ENCODE data around the gene CDIP1.
"Not testable (repeated sequence)": the region's sequence is repeated elsewhere in the genome, so short reads cannot be mapped to it uniquely, and the experiment has no call there.

CDIP1 gene

DNA sequence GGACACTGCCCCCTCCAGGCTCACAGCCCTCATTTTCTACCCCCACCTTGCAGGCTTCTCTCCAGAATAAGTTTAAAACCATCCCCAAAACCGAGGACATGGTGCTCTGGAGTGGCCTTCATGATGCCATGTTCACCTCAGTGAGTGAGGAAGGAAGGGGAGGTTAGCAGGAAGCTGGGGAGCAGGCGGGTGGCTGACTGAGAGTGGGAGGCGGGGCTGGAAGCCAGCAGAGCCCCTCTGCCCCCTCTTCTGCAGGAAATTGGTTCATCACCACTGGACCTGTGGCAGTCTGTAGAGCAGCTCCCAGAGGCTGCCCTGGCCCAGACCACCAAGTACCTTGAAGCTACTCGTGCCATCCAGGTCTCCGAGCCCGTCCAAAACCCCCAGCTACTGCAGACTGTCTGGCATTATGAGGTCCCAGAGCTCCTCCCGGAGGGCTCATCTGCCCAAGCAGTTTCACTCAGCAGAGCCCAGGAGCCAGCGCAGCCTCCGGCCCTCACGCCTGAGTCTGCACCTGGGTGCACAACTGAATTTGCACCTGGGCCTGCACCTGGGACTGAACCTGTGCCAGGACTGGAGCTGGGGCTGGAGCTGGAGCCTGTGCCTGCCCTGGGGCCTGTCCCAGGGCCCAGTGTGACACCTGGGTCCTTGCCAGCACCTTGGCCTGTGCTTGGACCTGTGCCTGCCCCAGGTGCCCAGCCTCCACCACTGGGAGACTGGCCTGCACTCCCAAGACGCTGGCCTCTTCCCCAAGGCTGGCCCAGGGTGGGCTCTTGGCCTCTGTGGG, 36.5 kb upstream of the CDIP1 start:
- no peak for DNase-seq (ENCODE audit: low read depth)

DNA sequence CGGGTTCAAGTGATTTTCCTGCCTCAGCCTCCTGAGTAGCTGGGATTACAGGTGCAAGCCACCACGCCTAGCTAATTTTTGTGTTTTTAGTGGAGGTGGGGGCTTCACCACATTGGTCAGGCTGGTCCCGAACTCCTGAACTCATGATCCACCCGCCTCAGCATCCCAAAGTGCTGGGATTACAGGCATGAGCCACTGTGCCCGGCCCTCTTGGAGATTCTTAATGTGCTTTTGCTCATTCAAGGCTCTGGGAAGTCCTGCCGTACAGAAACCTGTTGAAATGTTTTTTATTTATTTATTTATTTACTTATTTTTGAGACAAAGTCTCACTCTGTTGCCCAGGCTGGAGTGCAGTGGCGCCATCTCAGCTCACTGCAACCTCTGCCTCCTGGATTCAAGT, 35.4 kb upstream of the CDIP1 start:
- not testable (repeated sequence) for DNase-seq (ENCODE audit: low read depth); H3K4me3 ChIP-seq (ENCODE audit: low read length)

More for the DNA sequence above, 36.5 kb upstream of the CDIP1 start:
- no peak overlapping the region for H3K4me3 ChIP-seq (ENCODE audit: low read length)
- TF ChIP-seq, protein P1, sequence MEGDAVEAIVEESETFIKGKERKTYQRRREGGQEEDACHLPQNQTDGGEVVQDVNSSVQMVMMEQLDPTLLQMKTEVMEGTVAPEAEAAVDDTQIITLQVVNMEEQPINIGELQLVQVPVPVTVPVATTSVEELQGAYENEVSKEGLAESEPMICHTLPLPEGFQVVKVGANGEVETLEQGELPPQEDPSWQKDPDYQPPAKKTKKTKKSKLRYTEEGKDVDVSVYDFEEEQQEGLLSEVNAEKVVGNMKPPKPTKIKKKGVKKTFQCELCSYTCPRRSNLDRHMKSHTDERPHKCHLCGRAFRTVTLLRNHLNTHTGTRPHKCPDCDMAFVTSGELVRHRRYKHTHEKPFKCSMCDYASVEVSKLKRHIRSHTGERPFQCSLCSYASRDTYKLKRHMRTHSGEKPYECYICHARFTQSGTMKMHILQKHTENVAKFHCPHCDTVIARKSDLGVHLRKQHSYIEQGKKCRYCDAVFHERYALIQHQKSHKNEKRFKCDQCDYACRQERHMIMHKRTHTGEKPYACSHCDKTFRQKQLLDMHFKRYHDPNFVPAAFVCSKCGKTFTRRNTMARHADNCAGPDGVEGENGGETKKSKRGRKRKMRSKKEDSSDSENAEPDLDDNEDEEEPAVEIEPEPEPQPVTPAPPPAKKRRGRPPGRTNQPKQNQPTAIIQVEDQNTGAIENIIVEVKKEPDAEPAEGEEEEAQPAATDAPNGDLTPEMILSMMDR (conservative IDR thresholded peaks at IDR 0.05; ENCODE audit: low read length), result no peak

- no peak overlapping the region for H3K4me3 ChIP-seq (ENCODE audit: low read length)
- DNase-seq (ENCODE audit: low read depth), result no peak
- TF ChIP-seq, protein P1 (conservative IDR thresholded peaks at IDR 0.05; ENCODE audit: low read length), result no peak
Measured at GRCh38 chr16:4572715-4573114, 34.1 kb upstream of the CDIP1 start.

DNA sequence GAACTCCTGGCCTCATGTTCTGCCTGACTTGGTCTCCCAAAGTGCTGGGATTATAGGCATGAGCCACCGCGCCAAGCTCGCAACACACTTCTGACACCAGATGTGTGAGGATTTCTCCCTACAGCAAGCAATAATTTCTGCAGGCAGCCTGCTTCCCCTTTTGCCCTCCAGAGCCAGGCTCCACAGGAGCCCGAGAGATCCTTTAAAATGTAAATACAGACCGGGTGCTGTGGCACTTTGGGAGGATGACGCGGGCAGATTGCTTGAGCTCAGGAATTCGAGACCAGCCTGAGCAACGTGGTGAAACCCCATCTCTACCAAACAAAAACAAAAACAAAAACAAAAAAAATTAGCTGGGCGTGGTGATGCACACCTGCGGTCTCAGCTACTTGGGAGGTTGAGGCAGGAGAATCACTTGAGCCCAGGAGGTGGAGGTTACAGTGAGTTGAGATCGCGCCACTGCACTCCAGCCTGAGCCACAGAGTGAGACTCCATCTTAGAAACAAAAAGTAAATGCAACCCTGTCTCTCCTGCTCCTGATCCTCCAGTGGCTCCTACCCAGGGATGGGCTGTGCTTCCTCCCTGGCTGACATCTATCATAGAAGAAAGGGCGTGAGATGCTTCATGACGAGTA, 32.2 kb upstream of the CDIP1 start:
- TF ChIP-seq, protein P1 (conservative IDR thresholded peaks at IDR 0.05; ENCODE audit: low read length), result no peak
- DNase-seq (ENCODE audit: low read depth), result no peak
- no peak overlapping the region for H3K4me3 ChIP-seq (ENCODE audit: low read length)

GRCh38 chr16:4570086-4570485, 31.5 kb upstream of the CDIP1 start:
- TF ChIP-seq, protein P1 (conservative IDR thresholded peaks at IDR 0.05; ENCODE audit: low read length), result no peak
- no peak overlapping the region for H3K4me3 ChIP-seq (ENCODE audit: low read length)
- DNase-seq (ENCODE audit: low read depth), result no peak

- H3K4me3 ChIP-seq (ENCODE audit: low read length), result no peak overlapping the region
- DNase-seq (ENCODE audit: low read depth), result no peak
- TF ChIP-seq, protein P1 (conservative IDR thresholded peaks at IDR 0.05; ENCODE audit: low read length), result no peak
Measured at GRCh38 chr16:4566144-4566543, 27.6 kb upstream of the CDIP1 start.

DNA sequence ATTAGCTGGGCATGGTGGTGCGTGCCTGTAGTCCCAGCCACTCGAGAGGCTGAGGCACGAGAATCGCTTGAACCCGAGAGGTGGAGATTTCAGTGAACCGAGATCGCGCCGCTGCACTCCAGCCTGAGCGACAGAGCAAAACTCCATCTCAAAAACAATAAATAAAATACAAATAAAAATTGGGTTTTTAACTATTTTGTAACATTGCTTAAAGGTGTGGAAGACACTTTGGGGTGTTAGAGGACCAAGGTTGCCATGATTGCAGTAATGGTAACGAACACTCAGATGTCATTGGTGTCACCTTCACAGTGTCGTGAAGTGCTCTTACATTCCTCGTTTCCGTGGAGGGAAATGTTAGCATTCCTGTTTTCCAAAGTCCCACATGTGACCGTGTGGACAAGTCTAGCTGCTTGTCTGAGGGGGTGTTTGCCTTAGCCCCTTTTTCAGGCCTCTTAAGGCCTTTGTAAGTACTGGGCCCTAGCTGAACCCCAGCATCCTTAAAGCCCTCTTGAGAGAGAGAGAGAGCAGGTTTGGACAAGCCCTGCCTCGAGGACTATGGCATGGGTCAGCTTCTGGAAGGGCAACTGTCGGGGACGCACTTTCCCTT, 26.2 kb upstream of the CDIP1 start:
- no peak for DNase-seq (ENCODE audit: low read depth)
- H3K4me3 ChIP-seq (ENCODE audit: low read length), result no peak overlapping the region
- TF ChIP-seq, protein P1 (conservative IDR thresholded peaks at IDR 0.05; ENCODE audit: low read length), result no peak

Measured in AG10803 (cell line).